ENCODE measurements around the gene STPG1. TPM values are rescaled to one million over a fixed set of nuclear protein-coding genes. Genes with fewer than 3 reads are reported as not detected.

Gene STPG1
- total and polyA plus RNA-seq, 2 of the 13 experiments (the other 11 are each of a cell fraction or from before 2014, with no cell fraction given), result 3.4 to 4.3 TPM

- TF ChIP-seq MEF2D (CRISPR knock-in tag; IDR thresholded peaks at IDR 0.05) (no peak), GPN1 (CRISPR knock-in tag; IDR thresholded peaks at IDR 0.05; ENCODE audit: borderline replicate concordance) (no peak), ZNF138 (CRISPR knock-in tag; IDR thresholded peaks at IDR 0.05; ENCODE audit: low read depth) (no peak), ZNF766 (CRISPR knock-in tag; IDR thresholded peaks at IDR 0.05; ENCODE audit: borderline replicate concordance) (no peak), NFYB (CRISPR knock-in tag; IDR thresholded peaks at IDR 0.05) (no peak)
These were observed 91.7 kb downstream of the STPG1 start (continued) for GRCh38 chr1:24321697-24322469.

- ATAC-seq (no peak), DNase-seq (ENCODE audit: low spot score) (no peak), FAIRE-seq (no peak)
- Histone ChIP-seq H3K9ac (ENCODE audit: insufficient read depth, low read depth, low read length) (no peak overlapping the region), H4K20me1 (ENCODE audit: insufficient read depth, low read length) (no peaks in the 10 kb centered on the region), H3K36me3 (replicated peaks in 1 of 2; ENCODE audit: control insufficient read depth in 1 of 2, insufficient read depth in 2 of 2, low read length in 2 of 2) (no peaks in the 10 kb centered on the region), H3K4me1 (ENCODE audit: insufficient read depth, low read length) (peaks cover 11% of the 10 kb centered on the region), H3K4me2 (ENCODE audit: low read depth, low read length) (no peak overlapping the region), H3K27ac (ENCODE audit: extremely low read length, insufficient read depth, low read length) (no peak overlapping the region), H2AFZ (ENCODE audit: low read length) (no peak overlapping the region), H3K9me3 (ENCODE audit: low read length) (no peaks in the 10 kb centered on the region), H3K27me3 (ENCODE audit: control insufficient read depth in 1 of 2, insufficient read depth in 2 of 2, low read length in 2 of 2) (peaks cover 6 to 32% of the 10 kb centered on the region in 2 experiments; a peak in 4 of 5 replicates), H3K4me3 (replicated peaks in 1 of 3; ENCODE audit: insufficient read depth in 1 of 3, low read depth in 2 of 3, low read length in 3 of 3) (no peak overlapping the region), H3K79me2 (ENCODE audit: insufficient read depth, low read length) (no peaks in the 10 kb centered on the region)
- TF ChIP-seq DZIP1 (CRISPR knock-in tag; IDR thresholded peaks at IDR 0.05) (no peak), MED1 (CRISPR knock-in tag; IDR thresholded peaks at IDR 0.05) (no peak), ZNF383 (CRISPR knock-in tag; IDR thresholded peaks at IDR 0.05; ENCODE audit: borderline replicate concordance) (no peak), ZNF510 (CRISPR knock-in tag; IDR thresholded peaks at IDR 0.05; ENCODE audit: low read depth) (no peak), CEBPG (CRISPR knock-in tag; IDR thresholded peaks at IDR 0.05) (no peak), GRHL1 (CRISPR knock-in tag; conservative IDR thresholded peaks at IDR 0.05) (no peak)
- TF ChIP-seq, protein P1, sequence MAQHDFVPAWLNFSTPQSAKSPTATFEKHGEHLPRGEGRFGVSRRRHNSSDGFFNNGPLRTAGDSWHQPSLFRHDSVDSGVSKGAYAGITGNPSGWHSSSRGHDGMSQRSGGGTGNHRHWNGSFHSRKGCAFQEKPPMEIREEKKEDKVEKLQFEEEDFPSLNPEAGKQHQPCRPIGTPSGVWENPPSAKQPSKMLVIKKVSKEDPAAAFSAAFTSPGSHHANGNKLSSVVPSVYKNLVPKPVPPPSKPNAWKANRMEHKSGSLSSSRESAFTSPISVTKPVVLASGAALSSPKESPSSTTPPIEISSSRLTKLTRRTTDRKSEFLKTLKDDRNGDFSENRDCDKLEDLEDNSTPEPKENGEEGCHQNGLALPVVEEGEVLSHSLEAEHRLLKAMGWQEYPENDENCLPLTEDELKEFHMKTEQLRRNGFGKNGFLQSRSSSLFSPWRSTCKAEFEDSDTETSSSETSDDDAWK (CRISPR knock-in tag; IDR thresholded peaks at IDR 0.05), result no peak
- TF ChIP-seq, protein P2, sequence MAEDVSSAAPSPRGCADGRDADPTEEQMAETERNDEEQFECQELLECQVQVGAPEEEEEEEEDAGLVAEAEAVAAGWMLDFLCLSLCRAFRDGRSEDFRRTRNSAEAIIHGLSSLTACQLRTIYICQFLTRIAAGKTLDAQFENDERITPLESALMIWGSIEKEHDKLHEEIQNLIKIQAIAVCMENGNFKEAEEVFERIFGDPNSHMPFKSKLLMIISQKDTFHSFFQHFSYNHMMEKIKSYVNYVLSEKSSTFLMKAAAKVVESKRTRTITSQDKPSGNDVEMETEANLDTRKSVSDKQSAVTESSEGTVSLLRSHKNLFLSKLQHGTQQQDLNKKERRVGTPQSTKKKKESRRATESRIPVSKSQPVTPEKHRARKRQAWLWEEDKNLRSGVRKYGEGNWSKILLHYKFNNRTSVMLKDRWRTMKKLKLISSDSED (CRISPR knock-in tag; IDR thresholded peaks at IDR 0.05), result no peak
- no TSS peak for BruUV-seq (replicated peaks)
- WGBS (ENCODE audit: low lambda C conversion rate), result 40% methylated on average over 4 of the region's 8 CpGs
- intact Hi-C loops (cut with micrococcal nuclease; ENCODE audit: unreplicated experiment), result no loop called here
- ChIA-PET POLR2A (no interaction called here), CTCF (ENCODE audit: low intra/inter-chr PET ratio, low total read pairs) (no interaction called here)
- in situ Hi-C loops (cut with HindIII; ENCODE audit: extremely low pct_ligation_motif_present, low pct_unique_long_range_greater_than_20kb), result no loop called here
These were observed 92.5 kb downstream of the STPG1 start for GRCh38 chr1:24321126-24321525.

Data from HepG2 (cell line).